ENCODE results near the gene C2CD2. TPM values are rescaled to one million over a fixed set of nuclear protein-coding genes. Genes with fewer than 3 reads are reported as not detected.
A peak's percentile ranks its signal among the peaks of the same experiment; 100 is the strongest.

Gene C2CD2
- total RNA-seq, 4 donors from 2014 or later = 37.5 to 63.9 (median 51.6) TPM

- TF ChIP-seq CTCF (IDR thresholded peaks at IDR 0.05) (no peak), POLR2A (IDR thresholded peaks at IDR 0.05) (no peak), EP300 (IDR thresholded peaks at IDR 0.05) (no peak)
- Histone ChIP-seq H3K4me3 (no peak overlapping the region), H3K27ac (no peak overlapping the region), H3K9me3 (peaks cover 0 to 10% (median 0%) of the 10 kb centered on the region in 4 donors), H3K27me3 (no peaks in the 10 kb centered on the region), H3K36me3 (no peaks in the 10 kb centered on the region), H3K4me1 (peaks cover 0 to 7% (median 0%) of the 10 kb centered on the region in 4 donors)
- WGBS, 2 donors = 93 to 95% methylated on average over 16 to 17 of the region's 17 CpGs
- peak in 1 of 2 donors; percentile 3 for DNase-seq (ENCODE audit: low spot score in 2 of 2)
Observed at GRCh38 chr21:41975391-41976272, 21.8 kb upstream of the C2CD2 start.

- WGBS, 2 donors = 89 to 93% methylated on average over 4 of the region's 4 CpGs
Observed at GRCh38 chr21:41974752-41975053, 20.9 kb upstream of the C2CD2 start.

GRCh38 chr21:41973861-41974751, 20.3 kb upstream of the C2CD2 start:
- DNase-seq (ENCODE audit: low spot score in 2 of 2) = peak in 1 of 2 donors; percentile 4
- 55 to 64% methylated on average over 14 of the region's 14 CpGs for WGBS, 2 donors

More at GRCh38 chr21:41974752-41975053, 20.9 kb upstream of the C2CD2 start:
- TF ChIP-seq POLR2A (IDR thresholded peaks at IDR 0.05) (no peak), CTCF (IDR thresholded peaks at IDR 0.05) (no peak), EP300 (IDR thresholded peaks at IDR 0.05) (no peak)
- no peak overlapping the region for H3K27ac ChIP-seq
- H3K36me3 ChIP-seq = no peaks in the 10 kb centered on the region
- H3K4me3 ChIP-seq = no peak overlapping the region
- DNase-seq (ENCODE audit: low spot score in 2 of 2) = no peak
- H3K4me1 ChIP-seq = peaks cover 0 to 9% (median 0%) of the 10 kb centered on the region in 4 donors
- peaks cover 0 to 6% (median 0%) of the 10 kb centered on the region in 4 donors for H3K9me3 ChIP-seq
- H3K27me3 ChIP-seq = no peaks in the 10 kb centered on the region

GRCh38 chr21:41973427-41973831, 19.6 kb upstream of the C2CD2 start:
- no peak for DNase-seq (ENCODE audit: low spot score in 2 of 2)
- WGBS, 2 donors = 93% methylated on average over 15 of the region's 15 CpGs
- Histone ChIP-seq H3K9me3 (no peaks in the 10 kb centered on the region), H3K36me3 (no peaks in the 10 kb centered on the region), H3K27me3 (no peaks in the 10 kb centered on the region), H3K4me1 (peaks cover 0 to 9% (median 0%) of the 10 kb centered on the region in 4 donors), H3K4me3 (no peak overlapping the region), H3K27ac (no peak overlapping the region)
- TF ChIP-seq POLR2A (IDR thresholded peaks at IDR 0.05) = no peak
- TF ChIP-seq CTCF (IDR thresholded peaks at IDR 0.05) = no peak

More at GRCh38 chr21:41973861-41974751, 20.3 kb upstream of the C2CD2 start:
- H3K9me3 ChIP-seq = peaks cover 0 to under 1% (median 0%) of the 10 kb centered on the region in 4 donors
- H3K27me3 ChIP-seq = no peaks in the 10 kb centered on the region
- no peaks in the 10 kb centered on the region for H3K36me3 ChIP-seq
- H3K27ac ChIP-seq = no peak overlapping the region
- no peak for TF ChIP-seq POLR2A (IDR thresholded peaks at IDR 0.05)
- no peak for TF ChIP-seq EP300 (IDR thresholded peaks at IDR 0.05)
- no peak for TF ChIP-seq CTCF (IDR thresholded peaks at IDR 0.05)
- H3K4me3 ChIP-seq = no peak overlapping the region
- peaks cover 0 to 9% (median 0%) of the 10 kb centered on the region in 4 donors for H3K4me1 ChIP-seq

All from tibial nerve (tissue), 4 donors.